ENCODE results near the gene TWF2. TPM values are rescaled to one million over a fixed set of nuclear protein-coding genes. Genes with fewer than 3 reads are reported as not detected.
A peak's percentile ranks its signal among the peaks of the same experiment; 100 is the strongest.

TWF2 gene
- polyA plus RNA-seq (58.5 and 61.7 TPM in 2 replicates), polyA minus RNA-seq (49.4 and 53.4 TPM in 2 replicates)

DNA sequence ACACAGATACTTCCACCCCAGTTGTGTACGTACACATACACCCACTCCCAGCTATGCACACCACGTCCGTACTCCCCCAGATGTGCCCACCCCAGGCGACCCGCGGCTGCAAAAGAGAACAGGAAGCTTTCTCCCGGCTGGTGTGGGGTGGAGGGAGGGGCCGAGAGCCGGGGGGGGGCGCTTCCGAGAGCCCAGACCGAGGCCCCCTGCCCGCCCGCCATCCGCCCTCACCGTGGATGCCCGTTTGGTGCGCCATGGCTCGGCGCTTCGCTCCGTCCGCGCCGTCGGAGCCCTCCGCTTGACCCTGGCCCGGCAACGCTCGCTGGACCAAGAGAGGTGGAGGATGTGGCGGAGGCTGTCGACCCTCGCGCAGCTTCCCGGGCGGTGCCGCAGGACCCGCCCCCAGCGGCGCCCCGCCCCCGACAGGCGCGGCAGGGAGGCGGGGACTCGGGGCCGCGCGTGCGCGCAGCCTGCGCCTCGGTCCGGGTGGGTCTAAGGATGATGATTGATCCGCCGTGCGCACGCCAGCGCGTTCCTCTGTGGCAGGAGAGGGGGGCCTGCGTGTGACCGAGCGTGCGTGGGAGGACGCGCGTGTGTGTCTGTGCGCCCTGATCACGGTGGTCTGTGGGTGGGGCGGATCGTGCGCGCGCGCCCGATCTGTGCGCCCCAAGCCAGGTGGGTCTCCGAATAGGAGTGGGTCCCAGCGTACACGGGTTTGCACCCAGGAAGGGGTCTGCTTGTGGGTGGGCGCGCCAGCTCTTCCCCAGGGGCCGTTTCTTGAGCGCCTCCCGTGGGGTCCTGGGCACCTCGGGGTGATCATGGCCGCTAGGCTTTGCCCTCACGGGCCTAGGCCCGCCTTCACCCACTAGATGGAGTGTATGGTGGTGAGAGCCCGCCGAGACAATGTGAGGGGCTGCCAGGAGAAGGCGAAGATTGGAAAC, at the start of gene TWF2:
TWF2 (minus strand) TSS at position 398 of the 941 bp plus-strand sequence; CDS start at position 256, 142 bp downstream.
- no peaks in the 10 kb centered on the region for H3K36me3 ChIP-seq (ENCODE audit: insufficient read depth, low read length)
- TF ChIP-seq RAD21 (conservative IDR thresholded peaks at IDR 0.05) = peak; percentile 45
- TF ChIP-seq POLR2AphosphoS5 (IDR thresholded peaks at IDR 0.05) = peak; percentile 89
- peak; percentile 48 for TF ChIP-seq EP300 (conservative IDR thresholded peaks at IDR 0.05; ENCODE audit: poor library complexity, severe bottlenecking)
- TF ChIP-seq SMC3 (conservative IDR thresholded peaks at IDR 0.05; ENCODE audit: poor library complexity) = peak; percentile 57
- TF ChIP-seq, protein P1, sequence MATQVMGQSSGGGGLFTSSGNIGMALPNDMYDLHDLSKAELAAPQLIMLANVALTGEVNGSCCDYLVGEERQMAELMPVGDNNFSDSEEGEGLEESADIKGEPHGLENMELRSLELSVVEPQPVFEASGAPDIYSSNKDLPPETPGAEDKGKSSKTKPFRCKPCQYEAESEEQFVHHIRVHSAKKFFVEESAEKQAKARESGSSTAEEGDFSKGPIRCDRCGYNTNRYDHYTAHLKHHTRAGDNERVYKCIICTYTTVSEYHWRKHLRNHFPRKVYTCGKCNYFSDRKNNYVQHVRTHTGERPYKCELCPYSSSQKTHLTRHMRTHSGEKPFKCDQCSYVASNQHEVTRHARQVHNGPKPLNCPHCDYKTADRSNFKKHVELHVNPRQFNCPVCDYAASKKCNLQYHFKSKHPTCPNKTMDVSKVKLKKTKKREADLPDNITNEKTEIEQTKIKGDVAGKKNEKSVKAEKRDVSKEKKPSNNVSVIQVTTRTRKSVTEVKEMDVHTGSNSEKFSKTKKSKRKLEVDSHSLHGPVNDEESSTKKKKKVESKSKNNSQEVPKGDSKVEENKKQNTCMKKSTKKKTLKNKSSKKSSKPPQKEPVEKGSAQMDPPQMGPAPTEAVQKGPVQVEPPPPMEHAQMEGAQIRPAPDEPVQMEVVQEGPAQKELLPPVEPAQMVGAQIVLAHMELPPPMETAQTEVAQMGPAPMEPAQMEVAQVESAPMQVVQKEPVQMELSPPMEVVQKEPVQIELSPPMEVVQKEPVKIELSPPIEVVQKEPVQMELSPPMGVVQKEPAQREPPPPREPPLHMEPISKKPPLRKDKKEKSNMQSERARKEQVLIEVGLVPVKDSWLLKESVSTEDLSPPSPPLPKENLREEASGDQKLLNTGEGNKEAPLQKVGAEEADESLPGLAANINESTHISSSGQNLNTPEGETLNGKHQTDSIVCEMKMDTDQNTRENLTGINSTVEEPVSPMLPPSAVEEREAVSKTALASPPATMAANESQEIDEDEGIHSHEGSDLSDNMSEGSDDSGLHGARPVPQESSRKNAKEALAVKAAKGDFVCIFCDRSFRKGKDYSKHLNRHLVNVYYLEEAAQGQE (IDR thresholded peaks at IDR 0.05; ENCODE audit: borderline replicate concordance) = peak; percentile 23
- TF ChIP-seq MXI1 (conservative IDR thresholded peaks at IDR 0.05; ENCODE audit: poor library complexity, severe bottlenecking) = peak; percentile 75
- peak; percentile 68 for TF ChIP-seq CTCF (IDR thresholded peaks at IDR 0.05; ENCODE audit: poor library complexity, severe bottlenecking)
- no peak for TF ChIP-seq EZH2 (IDR thresholded peaks at IDR 0.05; ENCODE audit: borderline replicate concordance, insufficient read depth, low read length, poor library complexity, severe bottlenecking)
- no peak for TF ChIP-seq TAF1 (IDR thresholded peaks at IDR 0.05; ENCODE audit: low read depth)
- H3K4me2 ChIP-seq (ENCODE audit: low read length) = peak within 1 kb of the TSS; percentile 96
- H4K20me1 ChIP-seq (ENCODE audit: insufficient read depth) = no peaks in the 10 kb centered on the region
- H3K27me3 ChIP-seq (ENCODE audit: insufficient read depth, low read depth, low read length) = peaks cover 7% of the 10 kb centered on the region
- peak within 1 kb of the TSS; percentile 90 for H3K9ac ChIP-seq (ENCODE audit: low read length)
- H3K27ac ChIP-seq (ENCODE audit: low read length) = peak within 1 kb of the TSS; percentile 77
- H3K9me2 ChIP-seq (ENCODE audit: insufficient read depth, low read length) = no peaks in the 10 kb centered on the region
- H3K9me3 ChIP-seq (ENCODE audit: low read length) = no peaks in the 10 kb centered on the region
- H2AFZ ChIP-seq (ENCODE audit: low read depth, low read length) = peak within 1 kb of the TSS; percentile 83
- peak within 1 kb of the TSS; percentile 96 for H3K4me3 ChIP-seq (ENCODE audit: low read length)
- H3K79me2 ChIP-seq (replicated peaks; ENCODE audit: insufficient read depth, low read length) = peaks cover 13% of the 10 kb centered on the region
- H3F3A ChIP-seq (ENCODE audit: insufficient read depth, low read length, poor library complexity, severe bottlenecking) = no peaks in the 10 kb centered on the region

- Histone ChIP-seq H3K9ac (ENCODE audit: low read length) (peak overlapping the region; percentile 90), H3K4me3 (ENCODE audit: low read length) (peak overlapping the region; percentile 69), H3K27ac (ENCODE audit: low read length) (peak overlapping the region; percentile 97), H3K9me3 (ENCODE audit: low read length) (no peaks in the 10 kb centered on the region), H3F3A (ENCODE audit: insufficient read depth, low read length, poor library complexity, severe bottlenecking) (no peaks in the 10 kb centered on the region), H3K27me3 (ENCODE audit: insufficient read depth, low read depth, low read length) (no peaks in the 10 kb centered on the region), H2AFZ (ENCODE audit: low read depth, low read length) (no peak overlapping the region), H3K4me2 (ENCODE audit: low read length) (no peak overlapping the region), H3K79me2 (replicated peaks; ENCODE audit: insufficient read depth, low read length) (no peaks in the 10 kb centered on the region), H4K20me1 (ENCODE audit: insufficient read depth) (no peaks in the 10 kb centered on the region), H3K9me2 (ENCODE audit: insufficient read depth, low read length) (no peaks in the 10 kb centered on the region), H3K36me3 (ENCODE audit: insufficient read depth, low read length) (no peaks in the 10 kb centered on the region)
- no peak for TF ChIP-seq MXI1 (conservative IDR thresholded peaks at IDR 0.05; ENCODE audit: poor library complexity, severe bottlenecking)
- no peak for TF ChIP-seq EP300 (conservative IDR thresholded peaks at IDR 0.05; ENCODE audit: poor library complexity, severe bottlenecking)
- TF ChIP-seq POLR2AphosphoS5 (IDR thresholded peaks at IDR 0.05) = no peak
- TF ChIP-seq, protein P1 (IDR thresholded peaks at IDR 0.05; ENCODE audit: borderline replicate concordance) = no peak
- TF ChIP-seq RAD21 (conservative IDR thresholded peaks at IDR 0.05) = no peak
- TF ChIP-seq SMC3 (conservative IDR thresholded peaks at IDR 0.05; ENCODE audit: poor library complexity) = no peak
- TF ChIP-seq TAF1 (IDR thresholded peaks at IDR 0.05; ENCODE audit: low read depth) = no peak
- TF ChIP-seq CTCF (IDR thresholded peaks at IDR 0.05; ENCODE audit: poor library complexity, severe bottlenecking) = no peak
- TF ChIP-seq EZH2 (IDR thresholded peaks at IDR 0.05; ENCODE audit: borderline replicate concordance, insufficient read depth, low read length, poor library complexity, severe bottlenecking) = no peak
Measured at GRCh38 chr3:52288674-52289073, 49.7 kb upstream of the TWF2 start.

Data from neural cell (in vitro differentiated cells).